GM20000 (cell line): ENCODE data around the gene ADAMTS15.

ENCODE experiments used
- DNase-seq: peaks from one replicate; pipeline ENCODE4 v3.0.0; 2012; ENCODE audit warnings: low spot score
- TF ChIP-seq, protein P1 (sequence below): IDR thresholded peaks from 2 replicates; pipeline ENCODE4 v1.5.1; 2012; ENCODE audit warnings: mild to moderate bottlenecking, control low read depth; ENCODE audit errors: extremely low read depth, missing control alignments

ADAMTS15 gene

DNA sequence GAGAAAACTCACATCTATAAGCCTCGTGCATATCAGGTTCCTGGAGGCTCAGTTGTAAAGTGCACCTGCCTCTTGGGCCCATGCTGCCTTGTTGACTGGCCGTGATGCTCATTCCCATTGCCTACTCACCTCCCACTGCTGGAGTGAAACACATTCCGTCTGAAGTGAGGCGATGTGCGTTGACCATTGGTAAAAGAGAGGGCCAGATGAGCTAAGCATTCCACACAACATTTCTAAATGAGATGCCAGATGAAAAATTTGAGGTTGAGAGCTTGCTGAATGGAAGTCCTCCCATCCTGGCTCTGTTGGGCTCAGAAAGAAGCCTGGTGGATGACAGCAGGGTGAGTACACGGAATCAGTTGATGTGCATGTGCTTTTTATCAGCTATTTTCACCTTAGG lies 8.6 kb upstream of the ADAMTS15 start:
- no peak for DNase-seq
- TF ChIP-seq, protein P1, sequence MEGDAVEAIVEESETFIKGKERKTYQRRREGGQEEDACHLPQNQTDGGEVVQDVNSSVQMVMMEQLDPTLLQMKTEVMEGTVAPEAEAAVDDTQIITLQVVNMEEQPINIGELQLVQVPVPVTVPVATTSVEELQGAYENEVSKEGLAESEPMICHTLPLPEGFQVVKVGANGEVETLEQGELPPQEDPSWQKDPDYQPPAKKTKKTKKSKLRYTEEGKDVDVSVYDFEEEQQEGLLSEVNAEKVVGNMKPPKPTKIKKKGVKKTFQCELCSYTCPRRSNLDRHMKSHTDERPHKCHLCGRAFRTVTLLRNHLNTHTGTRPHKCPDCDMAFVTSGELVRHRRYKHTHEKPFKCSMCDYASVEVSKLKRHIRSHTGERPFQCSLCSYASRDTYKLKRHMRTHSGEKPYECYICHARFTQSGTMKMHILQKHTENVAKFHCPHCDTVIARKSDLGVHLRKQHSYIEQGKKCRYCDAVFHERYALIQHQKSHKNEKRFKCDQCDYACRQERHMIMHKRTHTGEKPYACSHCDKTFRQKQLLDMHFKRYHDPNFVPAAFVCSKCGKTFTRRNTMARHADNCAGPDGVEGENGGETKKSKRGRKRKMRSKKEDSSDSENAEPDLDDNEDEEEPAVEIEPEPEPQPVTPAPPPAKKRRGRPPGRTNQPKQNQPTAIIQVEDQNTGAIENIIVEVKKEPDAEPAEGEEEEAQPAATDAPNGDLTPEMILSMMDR: no peak

DNA sequence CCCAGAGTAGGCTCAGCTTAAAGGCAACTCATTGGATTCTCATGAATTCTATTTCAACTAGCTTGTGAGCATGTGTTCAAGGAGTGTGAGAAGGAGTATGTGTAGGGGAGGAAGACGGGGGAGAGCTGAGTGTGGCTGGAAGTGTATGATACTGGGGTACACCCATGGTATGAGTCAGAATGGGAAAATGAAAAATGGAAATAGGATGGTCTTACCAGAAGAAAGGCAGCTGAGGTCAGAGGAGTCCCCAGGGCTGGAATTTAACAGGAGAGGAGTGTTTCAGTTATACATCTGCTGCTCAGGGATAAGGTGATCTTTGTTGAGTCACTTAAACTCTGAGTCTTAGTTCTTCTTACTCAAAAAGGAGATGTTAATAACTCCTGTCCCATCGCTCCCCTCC lies 6.7 kb upstream of the ADAMTS15 start:
- no peak for DNase-seq
- TF ChIP-seq, protein P1: no peak

DNA sequence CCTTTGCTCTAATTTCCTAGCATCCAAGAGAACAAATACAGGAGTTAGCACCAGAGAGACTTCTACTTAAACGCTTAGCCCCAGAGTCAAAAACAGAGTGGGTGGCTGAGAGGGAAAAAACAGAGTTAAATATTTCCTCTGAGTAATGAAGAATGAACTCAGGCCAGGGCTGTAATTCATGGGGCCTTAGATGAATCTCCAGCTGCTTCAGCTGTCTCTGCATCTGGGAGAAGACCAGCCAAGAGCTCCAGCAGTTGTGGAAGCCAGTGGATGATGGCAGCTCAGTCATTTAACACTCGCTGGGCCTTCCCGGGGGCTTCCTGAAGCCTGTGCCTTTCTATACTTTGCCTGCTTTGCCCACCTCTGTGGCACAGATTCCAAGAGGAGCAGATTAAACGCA lies 5.7 kb upstream of the ADAMTS15 start:
- no peak for DNase-seq
- TF ChIP-seq, protein P1: no peak

DNA sequence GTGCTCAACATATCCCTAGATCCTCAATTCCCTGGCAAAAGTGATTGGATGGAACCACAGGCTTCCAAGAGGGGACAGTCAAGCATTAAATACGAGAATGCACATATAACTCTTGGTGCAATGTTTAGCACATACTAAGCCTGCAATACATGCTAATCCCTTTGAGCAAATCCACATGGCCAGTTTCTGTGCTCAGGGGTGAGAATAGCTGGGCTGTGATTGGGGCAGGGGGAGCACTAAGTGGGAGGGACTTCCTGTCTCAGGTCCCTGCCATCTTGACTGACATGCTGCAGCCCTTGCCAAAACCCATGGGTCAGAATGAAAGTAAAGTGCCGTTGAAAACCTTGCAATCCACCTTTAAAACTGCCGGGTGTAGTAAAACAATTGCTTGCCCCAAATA lies 2.7 kb upstream of the ADAMTS15 start:
- DNase-seq: no peak
- TF ChIP-seq, protein P1: no peak

DNA sequence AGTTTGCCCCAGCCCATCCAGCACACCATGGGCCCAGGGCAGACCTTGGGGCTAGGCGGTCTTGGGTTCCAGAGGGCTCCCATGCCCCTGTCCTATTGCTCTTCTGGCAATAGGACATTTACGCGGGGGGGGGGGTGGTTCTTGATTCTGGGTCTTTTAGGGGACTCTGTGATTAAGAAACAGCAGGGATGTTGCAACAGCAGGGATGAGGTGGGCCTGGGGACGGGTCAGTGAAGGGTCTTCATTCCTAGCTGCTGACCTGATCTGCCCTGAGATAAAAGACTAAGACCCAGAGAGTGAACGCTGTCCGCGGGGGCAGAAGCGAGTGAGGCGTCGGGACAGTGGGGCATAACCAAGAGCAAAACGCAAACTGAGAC lies 418 bp upstream of the ADAMTS15 start:
- DNase-seq: no peak
- TF ChIP-seq, protein P1: no peak

DNA sequence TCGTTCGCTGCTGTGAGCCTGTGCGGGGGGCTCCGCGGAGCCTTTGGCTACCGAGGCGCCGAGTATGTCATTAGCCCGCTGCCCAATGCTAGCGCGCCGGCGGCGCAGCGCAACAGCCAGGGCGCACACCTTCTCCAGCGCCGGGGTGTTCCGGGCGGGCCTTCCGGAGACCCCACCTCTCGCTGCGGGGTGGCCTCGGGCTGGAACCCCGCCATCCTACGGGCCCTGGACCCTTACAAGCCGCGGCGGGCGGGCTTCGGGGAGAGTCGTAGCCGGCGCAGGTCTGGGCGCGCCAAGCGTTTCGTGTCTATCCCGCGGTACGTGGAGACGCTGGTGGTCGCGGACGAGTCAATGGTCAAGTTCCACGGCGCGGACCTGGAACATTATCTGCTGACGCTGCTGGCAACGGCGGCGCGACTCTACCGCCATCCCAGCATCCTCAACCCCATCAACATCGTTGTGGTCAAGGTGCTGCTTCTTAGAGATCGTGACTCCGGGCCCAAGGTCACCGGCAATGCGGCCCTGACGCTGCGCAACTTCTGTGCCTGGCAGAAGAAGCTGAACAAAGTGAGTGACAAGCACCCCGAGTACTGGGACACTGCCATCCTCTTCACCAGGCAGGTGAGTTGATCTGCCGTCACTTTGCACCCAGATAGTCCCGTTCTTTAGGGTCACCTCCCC lies 1.0 kb downstream of the ADAMTS15 start:
- TF ChIP-seq, protein P1: no peak
- no peak for DNase-seq

DNA sequence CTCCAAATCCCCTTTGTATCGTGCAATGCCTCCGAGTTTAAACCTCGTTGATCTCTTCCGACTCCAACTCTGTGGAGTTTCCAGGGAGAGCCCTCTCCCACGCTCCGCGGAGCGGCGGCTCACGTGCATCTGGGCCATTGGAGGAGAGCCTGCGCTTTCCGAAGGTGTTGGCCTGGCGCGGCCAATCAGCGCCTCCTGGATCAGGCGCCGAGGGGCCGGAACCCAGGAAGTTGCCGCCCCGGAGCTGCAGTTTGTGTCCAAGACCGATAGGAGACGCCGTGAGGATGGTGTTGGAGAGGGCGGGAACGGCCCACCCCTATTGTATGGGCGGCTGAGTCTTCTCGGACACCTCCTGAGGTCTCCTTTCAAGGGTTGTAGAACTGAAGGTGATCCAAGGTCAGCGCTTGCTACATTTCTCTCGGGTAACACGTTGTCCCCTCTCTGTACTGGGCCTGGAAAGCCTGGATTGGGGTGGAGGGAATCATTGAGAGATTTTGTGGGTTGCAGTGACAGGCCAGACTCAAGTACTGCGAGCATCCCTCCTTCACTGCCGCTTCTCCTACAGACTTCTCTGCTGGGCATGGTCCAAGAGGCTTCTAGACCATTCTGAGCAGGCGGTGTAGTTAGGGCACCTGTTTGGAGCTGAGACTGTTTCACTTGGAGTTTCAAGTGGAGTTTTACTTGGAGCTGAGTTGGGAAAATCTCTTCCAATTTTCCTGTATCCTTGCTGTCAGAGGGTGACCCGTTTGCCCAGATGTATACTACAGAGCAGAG lies 1.7 kb downstream of the ADAMTS15 start:
- no peak for DNase-seq

More for the DNA sequence above, 1.7 kb downstream of the ADAMTS15 start:
- TF ChIP-seq, protein P1: no peak
